KMS-11 (cell line): ENCODE data around the gene NPL.

Experiments
- H2AFZ ChIP-seq: fragments of 200-600 bp; sonication (generic); 2 replicates; pipeline ENCODE4 v1.6.1; 2016; ENCODE audit warnings: antibody characterized with exemption, mixed run types, low read depth
- H3K27ac ChIP-seq: fragments of 200-600 bp; sonication (generic); 2 replicates; pipeline ENCODE4 v1.6.1; 2016; ENCODE audit warnings: mild to moderate bottlenecking, mixed run types
- H3K27me3 ChIP-seq: fragments of 200-600 bp; sonication (generic); 2 replicates; pipeline ENCODE4 v1.6.1; 2017; ENCODE audit warnings: mild to moderate bottlenecking, low read depth, mixed run types, moderate library complexity; ENCODE audit not compliant: insufficient read depth
- H3K36me3 ChIP-seq: fragments of 200-600 bp; sonication (generic); 2 replicates; pipeline ENCODE4 v1.6.1; 2017; ENCODE audit warnings: mild to moderate bottlenecking, mixed run types; ENCODE audit not compliant: insufficient read depth
- H3K4me1 ChIP-seq: fragments of 200-600 bp; sonication (generic); 2 replicates; pipeline ENCODE4 v1.6.1; 2016; ENCODE audit warnings: mild to moderate bottlenecking, low read depth, mixed run types; ENCODE audit not compliant: poor library complexity, severe bottlenecking
- H3K4me2 ChIP-seq: fragments of 200-600 bp; sonication (generic); 2 replicates; pipeline ENCODE4 v1.7.0; 2016; ENCODE audit warnings: mild to moderate bottlenecking, mixed run types
- H3K4me3 ChIP-seq: fragments of 200-600 bp; sonication (generic); IDR thresholded peaks from 2 replicates; pipeline ENCODE4 v1.6.1; 2017; ENCODE audit warnings: low read depth, low read length, mixed read lengths; ENCODE audit not compliant: insufficient read depth
- H3K79me2 ChIP-seq: fragments of 200-600 bp; sonication (generic); 2 replicates; pipeline ENCODE4 v1.6.1; 2016; ENCODE audit warnings: low read depth, mixed run types; ENCODE audit not compliant: insufficient read depth
- H3K9ac ChIP-seq: fragments of 200-600 bp; sonication (generic); 2 replicates; pipeline ENCODE4 v1.6.1; 2016; ENCODE audit warnings: mild to moderate bottlenecking, mixed run types
- H4K20me1 ChIP-seq: fragments of 200-600 bp; sonication (generic); 2 replicates; pipeline ENCODE4 v1.6.1; 2016; ENCODE audit warnings: mild to moderate bottlenecking, mixed run types; ENCODE audit not compliant: insufficient read depth
- TF ChIP-seq, protein P1 (sequence below): fragments of 200-600 bp; sonication (generic); conservative IDR thresholded peaks from 2 replicates; pipeline ENCODE4 v1.6.1; 2017; ENCODE audit warnings: low read depth, mild to moderate bottlenecking, antibody characterized with exemption, low read length, moderate library complexity, mixed read lengths

Gene NPL

GRCh38 chr1:182860658-182861057 is 71.1 kb downstream of the NPL start:
- no peaks in the 10 kb centered on the region for H3K27me3 ChIP-seq
- H4K20me1 ChIP-seq: no peaks in the 10 kb centered on the region; the same call in none of the 2 replicates
- H2AFZ ChIP-seq: no peak overlapping the region
- no peak overlapping the region for H3K9ac ChIP-seq
- H3K79me2 ChIP-seq: peaks cover 30% of the 10 kb centered on the region; the same call in 1 of the 2 replicates
- no peak overlapping the region for H3K4me3 ChIP-seq
- H3K27ac ChIP-seq: no peak overlapping the region
- TF ChIP-seq, protein P1, sequence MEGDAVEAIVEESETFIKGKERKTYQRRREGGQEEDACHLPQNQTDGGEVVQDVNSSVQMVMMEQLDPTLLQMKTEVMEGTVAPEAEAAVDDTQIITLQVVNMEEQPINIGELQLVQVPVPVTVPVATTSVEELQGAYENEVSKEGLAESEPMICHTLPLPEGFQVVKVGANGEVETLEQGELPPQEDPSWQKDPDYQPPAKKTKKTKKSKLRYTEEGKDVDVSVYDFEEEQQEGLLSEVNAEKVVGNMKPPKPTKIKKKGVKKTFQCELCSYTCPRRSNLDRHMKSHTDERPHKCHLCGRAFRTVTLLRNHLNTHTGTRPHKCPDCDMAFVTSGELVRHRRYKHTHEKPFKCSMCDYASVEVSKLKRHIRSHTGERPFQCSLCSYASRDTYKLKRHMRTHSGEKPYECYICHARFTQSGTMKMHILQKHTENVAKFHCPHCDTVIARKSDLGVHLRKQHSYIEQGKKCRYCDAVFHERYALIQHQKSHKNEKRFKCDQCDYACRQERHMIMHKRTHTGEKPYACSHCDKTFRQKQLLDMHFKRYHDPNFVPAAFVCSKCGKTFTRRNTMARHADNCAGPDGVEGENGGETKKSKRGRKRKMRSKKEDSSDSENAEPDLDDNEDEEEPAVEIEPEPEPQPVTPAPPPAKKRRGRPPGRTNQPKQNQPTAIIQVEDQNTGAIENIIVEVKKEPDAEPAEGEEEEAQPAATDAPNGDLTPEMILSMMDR: no peak
- no peaks in the 10 kb centered on the region for H3K4me1 ChIP-seq
- H3K36me3 ChIP-seq: peaks cover 81% of the 10 kb centered on the region; the same call in 1 of the 2 replicates
- H3K4me2 ChIP-seq: no peak overlapping the region

DNA sequence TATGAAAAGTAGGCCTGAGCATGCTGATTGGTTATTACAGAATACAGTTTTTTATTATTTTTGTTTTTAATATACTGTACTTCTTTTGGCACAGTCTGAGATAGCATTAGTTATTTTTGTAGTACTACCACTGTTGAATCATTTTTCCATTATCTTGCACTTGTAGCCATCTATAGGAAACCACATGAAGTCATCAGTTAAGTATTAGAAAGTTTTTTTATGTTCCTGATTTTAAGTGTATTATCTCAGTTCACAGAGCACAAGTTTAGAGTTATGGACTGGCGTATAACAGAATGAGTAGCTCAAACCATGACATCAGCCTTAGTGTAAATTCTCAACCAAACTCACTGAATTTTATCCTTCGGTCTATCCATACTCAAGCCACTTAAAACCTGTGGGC is 72.4 kb downstream of the NPL start:
- H2AFZ ChIP-seq: no peak overlapping the region
- H3K4me2 ChIP-seq: no peak overlapping the region
- peaks cover 27% of the 10 kb centered on the region; the same call in 1 of the 2 replicates for H3K79me2 ChIP-seq
- TF ChIP-seq, protein P1: no peak
- H3K4me1 ChIP-seq: no peaks in the 10 kb centered on the region
- no peaks in the 10 kb centered on the region for H3K27me3 ChIP-seq
- H3K9ac ChIP-seq: no peak overlapping the region
- H3K27ac ChIP-seq: no peak overlapping the region
- peaks cover 76% of the 10 kb centered on the region; the same call in 1 of the 2 replicates for H3K36me3 ChIP-seq
- no peak overlapping the region for H3K4me3 ChIP-seq
- no peaks in the 10 kb centered on the region; the same call in none of the 2 replicates for H4K20me1 ChIP-seq

- TF ChIP-seq, protein P1: no peak
- Histone ChIP-seq H3K79me2 (peaks cover 20% of the 10 kb centered on the region; the same call in 1 of the 2 replicates), H3K27ac (no peak overlapping the region), H2AFZ (no peak overlapping the region), H3K4me2 (no peak overlapping the region), H3K4me1 (no peaks in the 10 kb centered on the region), H3K27me3 (no peaks in the 10 kb centered on the region), H3K4me3 (no peak overlapping the region), H3K9ac (no peak overlapping the region), H3K36me3 (peaks cover 76% of the 10 kb centered on the region; the same call in 1 of the 2 replicates), H4K20me1 (no peaks in the 10 kb centered on the region; the same call in none of the 2 replicates)
Measured at GRCh38 chr1:182862827-182863226, 73.3 kb downstream of the NPL start.

DNA sequence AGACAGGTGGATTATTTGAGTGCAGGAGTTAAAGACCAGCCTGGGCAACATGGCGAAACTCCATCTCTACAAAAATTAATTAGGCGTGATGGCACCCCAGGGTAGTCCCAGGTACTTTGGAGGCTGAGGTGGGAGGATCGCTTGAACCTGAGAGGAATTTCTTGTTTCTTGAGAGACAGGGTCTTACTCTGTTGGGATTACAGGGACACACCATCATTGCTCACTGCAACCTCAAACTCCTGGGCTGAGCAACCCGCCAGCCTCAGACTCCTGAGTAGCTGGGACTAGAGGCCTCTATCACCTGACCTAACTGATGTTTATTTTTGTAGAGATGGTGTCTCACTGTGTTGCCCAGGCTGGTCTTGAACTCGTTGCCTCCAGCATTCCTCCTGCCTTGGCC is 74.4 kb downstream of the NPL start:
- Histone ChIP-seq H3K4me1 (no peaks in the 10 kb centered on the region), H3K36me3 (peaks cover 64% of the 10 kb centered on the region; the same call in 1 of the 2 replicates), H3K27ac (no peak overlapping the region), H3K4me2 (no peak overlapping the region), H4K20me1 (no peaks in the 10 kb centered on the region; the same call in none of the 2 replicates), H3K9ac (no peak overlapping the region), H3K27me3 (no peaks in the 10 kb centered on the region), H3K79me2 (peaks cover 12% of the 10 kb centered on the region; the same call in 1 of the 2 replicates), H2AFZ (no peak overlapping the region), H3K4me3 (no peak overlapping the region)
- TF ChIP-seq, protein P1: no peak
